ENCODE measurements around the gene GALR2.
"Not testable (repeated sequence)": the region's sequence is repeated elsewhere in the genome, so short reads cannot be mapped to it uniquely, and the experiment has no call there.

GALR2 gene

DNA sequence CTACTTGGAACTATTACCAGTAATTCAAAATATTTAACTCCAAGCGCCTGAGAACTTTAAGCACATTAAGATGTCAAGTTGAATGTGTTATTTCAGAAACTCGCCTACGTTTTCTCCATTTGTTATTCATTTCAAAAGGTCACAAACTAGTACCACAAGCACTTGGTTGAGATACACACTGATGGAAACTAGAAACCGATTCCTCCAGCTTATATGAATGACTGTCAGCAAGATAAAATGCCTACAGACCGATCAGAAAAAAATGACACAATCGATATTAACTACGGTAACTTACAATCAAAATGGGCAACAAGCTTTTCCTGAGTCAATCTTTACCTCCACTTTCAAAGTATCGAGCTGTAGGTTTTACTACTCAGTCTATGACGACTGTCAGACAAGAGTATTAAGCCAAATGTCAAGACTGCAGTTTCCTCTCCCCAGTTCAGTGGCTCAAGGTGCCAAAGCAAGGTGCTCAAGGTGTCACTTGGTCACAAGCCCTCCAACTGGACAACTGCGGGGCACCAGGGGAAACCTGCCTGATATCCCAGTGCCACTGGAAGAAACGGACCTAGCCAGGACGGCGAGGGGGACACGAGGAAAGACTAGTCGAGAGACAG lies 2.9 kb upstream of the GALR2 start:
- Histone ChIP-seq H3K27ac (ENCODE audit: low read depth, low read length) (no peak overlapping the region), H3K27me3 (ENCODE audit: control insufficient read depth in 1 of 2, insufficient read depth in 2 of 2, low read length in 2 of 2) (peaks cover 29 to 30% of the 10 kb centered on the region in 2 donors), H3K4me1 (ENCODE audit: control insufficient read depth in 1 of 2, insufficient read depth in 2 of 2, low read length in 2 of 2) (peaks cover 15 to 38% of the 10 kb centered on the region in 2 donors), H3K9me3 (ENCODE audit: control insufficient read depth in 1 of 2, low read length in 2 of 2) (no peaks in the 10 kb centered on the region), H3K9ac (ENCODE audit: low read depth in 1 of 2, low read length in 2 of 2) (peak overlapping the region; percentile 88 to 93), H3K36me3 (ENCODE audit: control insufficient read depth in 1 of 2, insufficient read depth in 2 of 2, low read length in 2 of 2) (peaks cover 16 to 23% of the 10 kb centered on the region in 2 donors), H3K4me3 (ENCODE audit: low read depth in 1 of 2, low read length in 2 of 2) (peak overlapping the region; percentile 97 to 99)

DNA sequence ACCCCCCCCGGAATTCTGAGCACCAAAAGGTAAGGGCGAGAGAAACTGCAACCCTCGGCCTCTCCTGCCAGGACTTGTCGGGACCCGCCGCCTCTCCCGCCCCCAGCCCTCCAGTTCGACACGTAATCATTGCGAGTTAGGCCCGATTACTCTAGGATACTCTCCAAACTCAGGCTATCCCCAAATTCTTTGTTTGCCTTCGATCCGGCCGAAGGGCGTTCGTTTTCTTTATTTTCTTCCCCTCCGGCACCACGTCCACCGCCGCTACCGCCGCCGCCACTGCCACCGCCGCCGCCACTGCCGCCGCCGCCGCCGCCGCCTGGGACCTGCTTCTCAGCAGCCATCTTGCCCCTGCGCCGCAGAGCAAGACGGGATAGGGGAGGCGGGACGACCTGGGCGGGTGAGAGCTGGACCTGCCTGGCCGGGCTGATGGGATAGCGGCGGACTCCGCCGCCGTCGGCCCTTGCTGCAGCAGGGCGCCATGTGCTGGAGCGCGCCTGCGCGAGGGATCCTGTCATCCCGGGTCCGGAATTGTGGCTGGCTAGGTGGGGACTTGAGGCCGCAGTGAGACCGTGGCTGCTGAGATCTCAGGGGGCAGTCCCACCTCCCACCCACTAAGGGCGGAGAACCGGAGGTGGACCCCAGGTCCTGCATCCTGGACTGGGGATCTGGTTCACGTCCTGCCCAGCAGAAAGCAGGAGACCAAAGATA lies 2.3 kb upstream of the GALR2 start, which contains the start of gene SRP68:
SRP68 (minus strand) TSS at position 370 of the 711 bp plus-strand sequence; CDS start at position 344, 26 bp downstream.
- H3K9me3 ChIP-seq (ENCODE audit: control insufficient read depth in 1 of 2, low read length in 2 of 2), result no peaks in the 10 kb centered on the region
- no peak within 1 kb of the TSS for H3K27ac ChIP-seq (ENCODE audit: low read depth, low read length)
- peak within 1 kb of the TSS; percentile 88 to 95 for H3K9ac ChIP-seq (ENCODE audit: low read depth in 1 of 2, low read length in 2 of 2)
- peaks cover 21 to 43% of the 10 kb centered on the region in 2 donors for H3K4me1 ChIP-seq (ENCODE audit: control insufficient read depth in 1 of 2, insufficient read depth in 2 of 2, low read length in 2 of 2)
- H3K27me3 ChIP-seq (ENCODE audit: control insufficient read depth in 1 of 2, insufficient read depth in 2 of 2, low read length in 2 of 2), result peaks cover 36 to 37% of the 10 kb centered on the region in 2 donors
- H3K4me3 ChIP-seq (ENCODE audit: low read depth in 1 of 2, low read length in 2 of 2), result peak within 1 kb of the TSS; percentile 97 to 99
- H3K36me3 ChIP-seq (ENCODE audit: control insufficient read depth in 1 of 2, insufficient read depth in 2 of 2, low read length in 2 of 2), result peaks cover 11 to 17% of the 10 kb centered on the region in 2 donors

DNA sequence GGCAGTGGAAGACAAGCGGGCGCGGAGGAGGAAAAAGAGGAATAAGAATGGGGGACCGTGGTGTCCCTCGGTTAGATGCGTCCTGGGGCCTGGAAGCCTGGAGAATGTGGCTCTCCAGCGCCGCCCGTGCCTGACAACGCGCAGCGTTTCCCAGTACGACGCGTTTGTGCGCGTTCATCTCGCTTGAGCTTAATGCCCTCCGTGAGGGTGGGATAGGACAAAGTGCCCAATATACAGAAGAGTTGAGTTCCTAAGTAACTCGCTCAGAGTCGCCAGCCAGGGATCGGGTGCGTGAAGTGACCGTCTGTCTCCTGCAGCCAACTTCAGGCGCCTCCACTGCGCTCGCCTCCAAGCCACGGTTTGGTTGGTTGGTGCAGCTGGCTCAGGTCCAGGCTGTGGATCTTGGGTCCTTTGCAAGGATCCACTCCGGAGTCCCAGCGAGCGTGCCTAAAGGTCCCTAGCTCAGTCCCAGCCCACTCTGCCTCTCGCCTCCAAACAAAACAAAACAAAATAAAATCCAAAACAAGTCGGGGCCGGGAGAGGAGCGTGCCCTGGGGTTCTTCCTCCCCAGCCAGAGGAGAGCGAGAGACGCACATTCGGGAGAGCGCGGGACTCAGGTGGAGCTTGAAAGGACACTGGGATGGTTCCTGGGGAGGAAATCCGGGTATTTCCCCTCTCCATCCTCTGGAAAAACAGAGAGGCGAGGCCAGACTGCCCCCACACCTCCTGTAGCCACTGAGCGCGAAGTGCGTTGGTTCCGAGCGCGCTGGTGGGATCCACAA lies 974 bp downstream of the GALR2 start:
- no peaks in the 10 kb centered on the region for H3K36me3 ChIP-seq (ENCODE audit: control insufficient read depth in 1 of 2, insufficient read depth in 2 of 2, low read length in 2 of 2)
- H3K4me3 ChIP-seq (ENCODE audit: low read depth in 1 of 2, low read length in 2 of 2), result peak overlapping the region; percentile 14 to 35
- no peak overlapping the region for H3K9ac ChIP-seq (ENCODE audit: low read depth in 1 of 2, low read length in 2 of 2)
- H3K9me3 ChIP-seq (ENCODE audit: control insufficient read depth in 1 of 2, low read length in 2 of 2), result no peaks in the 10 kb centered on the region
- H3K27ac ChIP-seq (ENCODE audit: low read depth, low read length), result no peak overlapping the region
- peaks cover 17 to 42% of the 10 kb centered on the region in 2 donors for H3K4me1 ChIP-seq (ENCODE audit: control insufficient read depth in 1 of 2, insufficient read depth in 2 of 2, low read length in 2 of 2)
- H3K27me3 ChIP-seq (ENCODE audit: control insufficient read depth in 1 of 2, insufficient read depth in 2 of 2, low read length in 2 of 2), result peaks cover 63 to 64% of the 10 kb centered on the region in 2 donors

DNA sequence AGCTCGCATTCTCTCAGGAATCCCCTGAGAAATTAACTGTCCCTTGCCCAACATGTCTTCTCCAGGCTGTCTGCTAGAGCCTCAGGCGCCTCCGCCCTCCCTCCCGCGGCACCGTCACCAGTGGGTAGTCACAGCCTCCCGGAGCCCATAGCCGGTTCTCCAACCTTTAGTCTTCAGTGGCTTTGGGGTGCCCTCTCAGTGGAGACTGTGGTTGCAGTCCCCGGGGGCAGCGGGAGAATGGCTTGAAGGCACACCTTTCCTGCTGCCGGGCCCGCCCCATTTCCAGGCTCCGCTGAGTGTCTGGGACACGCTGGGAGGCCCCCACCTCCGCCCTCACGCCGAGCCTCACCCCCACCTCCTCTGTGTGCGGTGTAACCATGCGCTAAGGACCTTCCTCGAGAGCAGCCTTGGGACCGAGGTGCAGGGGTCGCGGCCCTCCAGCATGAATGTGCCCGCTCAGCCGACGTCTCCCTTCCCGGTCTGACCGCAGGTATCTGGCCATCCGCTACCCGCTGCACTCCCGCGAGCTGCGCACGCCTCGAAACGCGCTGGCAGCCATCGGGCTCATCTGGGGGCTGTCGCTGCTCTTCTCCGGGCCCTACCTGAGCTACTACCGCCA lies 1.7 kb downstream of the GALR2 start:
- Histone ChIP-seq H3K4me3 (ENCODE audit: low read depth in 1 of 2, low read length in 2 of 2) (peak overlapping the region in 1 of 2 donors; percentile 48), H3K27me3 (ENCODE audit: control insufficient read depth in 1 of 2, insufficient read depth in 2 of 2, low read length in 2 of 2) (peaks cover 63 to 64% of the 10 kb centered on the region in 2 donors), H3K9me3 (ENCODE audit: control insufficient read depth in 1 of 2, low read length in 2 of 2) (no peaks in the 10 kb centered on the region), H3K36me3 (ENCODE audit: control insufficient read depth in 1 of 2, insufficient read depth in 2 of 2, low read length in 2 of 2) (no peaks in the 10 kb centered on the region), H3K9ac (ENCODE audit: low read depth in 1 of 2, low read length in 2 of 2) (no peak overlapping the region), H3K27ac (ENCODE audit: low read depth, low read length) (no peak overlapping the region), H3K4me1 (ENCODE audit: control insufficient read depth in 1 of 2, insufficient read depth in 2 of 2, low read length in 2 of 2) (peaks cover 12 to 35% of the 10 kb centered on the region in 2 donors)

DNA sequence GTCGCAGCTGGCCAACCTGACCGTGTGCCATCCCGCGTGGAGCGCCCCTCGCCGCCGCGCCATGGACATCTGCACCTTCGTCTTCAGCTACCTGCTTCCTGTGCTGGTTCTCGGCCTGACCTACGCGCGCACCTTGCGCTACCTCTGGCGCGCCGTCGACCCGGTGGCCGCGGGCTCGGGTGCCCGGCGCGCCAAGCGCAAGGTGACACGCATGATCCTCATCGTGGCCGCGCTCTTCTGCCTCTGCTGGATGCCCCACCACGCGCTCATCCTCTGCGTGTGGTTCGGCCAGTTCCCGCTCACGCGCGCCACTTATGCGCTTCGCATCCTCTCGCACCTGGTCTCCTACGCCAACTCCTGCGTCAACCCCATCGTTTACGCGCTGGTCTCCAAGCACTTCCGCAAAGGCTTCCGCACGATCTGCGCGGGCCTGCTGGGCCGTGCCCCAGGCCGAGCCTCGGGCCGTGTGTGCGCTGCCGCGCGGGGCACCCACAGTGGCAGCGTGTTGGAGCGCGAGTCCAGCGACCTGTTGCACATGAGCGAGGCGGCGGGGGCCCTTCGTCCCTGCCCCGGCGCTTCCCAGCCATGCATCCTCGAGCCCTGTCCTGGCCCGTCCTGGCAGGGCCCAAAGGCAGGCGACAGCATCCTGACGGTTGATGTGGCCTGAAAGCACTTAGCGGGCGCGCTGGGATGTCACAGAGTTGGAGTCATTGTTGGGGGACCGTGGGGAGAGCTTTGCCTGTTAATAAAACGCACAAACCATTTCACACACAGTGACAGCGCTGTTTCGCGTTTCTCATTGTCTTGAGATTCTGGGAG lies 2.4 kb downstream of the GALR2 start:
- Histone ChIP-seq H3K36me3 (ENCODE audit: control insufficient read depth in 1 of 2, insufficient read depth in 2 of 2, low read length in 2 of 2) (no peaks in the 10 kb centered on the region), H3K9ac (ENCODE audit: low read depth in 1 of 2, low read length in 2 of 2) (no peak overlapping the region), H3K27me3 (ENCODE audit: control insufficient read depth in 1 of 2, insufficient read depth in 2 of 2, low read length in 2 of 2) (peaks cover 63 to 64% of the 10 kb centered on the region in 2 donors), H3K4me3 (ENCODE audit: low read depth in 1 of 2, low read length in 2 of 2) (peak overlapping the region in 1 of 2 donors; percentile 48), H3K27ac (ENCODE audit: low read depth, low read length) (no peak overlapping the region), H3K9me3 (ENCODE audit: control insufficient read depth in 1 of 2, low read length in 2 of 2) (no peaks in the 10 kb centered on the region), H3K4me1 (ENCODE audit: control insufficient read depth in 1 of 2, insufficient read depth in 2 of 2, low read length in 2 of 2) (peaks cover 12 to 29% of the 10 kb centered on the region in 2 donors)

DNA sequence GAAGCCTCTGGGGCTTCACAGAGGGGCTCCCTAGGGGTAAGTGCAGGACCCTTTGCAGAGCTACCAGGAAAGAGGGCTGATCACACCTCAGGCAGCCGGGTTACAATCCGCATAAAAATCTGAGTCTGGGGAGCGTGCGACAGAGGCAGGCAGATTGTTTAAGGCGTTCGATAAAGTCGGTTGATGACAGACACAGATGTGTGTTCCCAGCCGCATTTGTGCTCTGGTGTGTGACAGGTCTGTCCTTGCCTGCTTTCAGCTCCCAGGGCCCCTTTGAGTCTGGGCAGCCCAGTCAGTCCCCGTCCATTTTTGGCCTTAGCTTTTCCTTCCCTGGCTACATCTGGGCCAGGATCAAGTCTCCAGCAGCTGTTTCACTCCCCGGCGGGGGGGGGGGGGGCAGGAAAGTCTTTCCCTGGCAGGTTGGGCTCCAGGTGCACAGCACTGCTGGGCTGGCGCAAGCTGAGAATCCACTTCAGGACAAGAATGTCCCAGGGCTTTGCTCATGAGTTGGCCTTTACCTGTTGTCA lies 3.1 kb downstream of the GALR2 start:
- peaks cover 0 to 3% of the 10 kb centered on the region in 2 donors for H3K36me3 ChIP-seq (ENCODE audit: control insufficient read depth in 1 of 2, insufficient read depth in 2 of 2, low read length in 2 of 2)
- H3K27ac ChIP-seq (ENCODE audit: low read depth, low read length), result no peak overlapping the region
- no peaks in the 10 kb centered on the region for H3K9me3 ChIP-seq (ENCODE audit: control insufficient read depth in 1 of 2, low read length in 2 of 2)
- peaks cover 63 to 64% of the 10 kb centered on the region in 2 donors for H3K27me3 ChIP-seq (ENCODE audit: control insufficient read depth in 1 of 2, insufficient read depth in 2 of 2, low read length in 2 of 2)
- peaks cover 12 to 27% of the 10 kb centered on the region in 2 donors for H3K4me1 ChIP-seq (ENCODE audit: control insufficient read depth in 1 of 2, insufficient read depth in 2 of 2, low read length in 2 of 2)
- H3K9ac ChIP-seq (ENCODE audit: low read depth in 1 of 2, low read length in 2 of 2), result no peak overlapping the region
- no peak overlapping the region for H3K4me3 ChIP-seq (ENCODE audit: low read depth in 1 of 2, low read length in 2 of 2)

DNA sequence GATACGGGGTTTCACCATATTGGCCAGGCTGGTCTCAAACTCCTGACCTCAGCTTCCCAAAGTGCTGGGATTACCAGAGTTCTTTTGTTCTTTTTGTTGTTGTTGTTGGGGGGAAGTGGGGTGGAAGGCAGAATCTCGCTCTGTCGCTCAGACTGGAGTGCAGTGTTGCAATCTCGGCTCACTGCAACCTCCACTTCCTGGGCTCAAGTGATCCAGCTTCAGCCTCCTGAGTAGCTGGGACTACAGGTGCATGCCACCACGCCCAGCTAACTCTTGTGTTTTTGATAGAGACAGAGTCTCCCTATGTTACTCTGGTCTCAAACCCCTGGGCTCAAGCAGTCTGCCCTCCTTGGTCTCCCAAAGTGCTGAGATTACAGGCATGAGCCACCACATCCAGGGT lies 3.8 kb downstream of the GALR2 start:
- not testable (repeated sequence) for H3K4me3 ChIP-seq (ENCODE audit: low read depth in 1 of 2, low read length in 2 of 2); H3K9me3 ChIP-seq (ENCODE audit: control insufficient read depth in 1 of 2, low read length in 2 of 2); H3K36me3 ChIP-seq (ENCODE audit: control insufficient read depth in 1 of 2, insufficient read depth in 2 of 2, low read length in 2 of 2); H3K9ac ChIP-seq (ENCODE audit: low read depth in 1 of 2, low read length in 2 of 2); H3K27ac ChIP-seq (ENCODE audit: low read depth, low read length)
- Histone ChIP-seq H3K4me1 (ENCODE audit: control insufficient read depth in 1 of 2, insufficient read depth in 2 of 2, low read length in 2 of 2) (peaks cover 8 to 23% of the 10 kb centered on the region in 2 donors), H3K27me3 (ENCODE audit: control insufficient read depth in 1 of 2, insufficient read depth in 2 of 2, low read length in 2 of 2) (peaks cover 63 to 64% of the 10 kb centered on the region in 2 donors)

- Histone ChIP-seq H3K27ac (ENCODE audit: low read depth, low read length) (no peak within 1 kb of the TSS), H3K9ac (ENCODE audit: low read depth in 1 of 2, low read length in 2 of 2) (no peak within 1 kb of the TSS), H3K9me3 (ENCODE audit: control insufficient read depth in 1 of 2, low read length in 2 of 2) (no peaks in the 10 kb centered on the region), H3K27me3 (ENCODE audit: control insufficient read depth in 1 of 2, insufficient read depth in 2 of 2, low read length in 2 of 2) (peaks cover 59 to 60% of the 10 kb centered on the region in 2 donors), H3K4me1 (ENCODE audit: control insufficient read depth in 1 of 2, insufficient read depth in 2 of 2, low read length in 2 of 2) (peaks cover 8 to 23% of the 10 kb centered on the region in 2 donors), H3K4me3 (ENCODE audit: low read depth in 1 of 2, low read length in 2 of 2) (no peak within 1 kb of the TSS), H3K36me3 (ENCODE audit: control insufficient read depth in 1 of 2, insufficient read depth in 2 of 2, low read length in 2 of 2) (peaks cover 9 to 16% of the 10 kb centered on the region in 2 donors)
These were observed 4.4 kb downstream of the GALR2 start, which contains the start of gene ZACN for GRCh38 chr17:76078860-76079534. Gene ZACN, plus strand, starts transcription at chr17:76079182. Its CDS starts 83 bp downstream, at chr17:76079265.
